HepG2 (cell line): ENCODE results near the gene KRTAP3-1. TPM values are rescaled to one million over a fixed set of nuclear protein-coding genes. Genes with fewer than 3 reads are reported as not detected.

Source experiments
- ATF7 ChIP-seq, 2 experiments: fragments of 450-650 bp in 1 of 2; sonication (generic) in 1 of 2; formaldehyde crosslinking in 1 of 2; IDR thresholded peaks; 2 replicates each; pipeline versions ENCODE4 v1.4.0 to v1.6.1; 2016 to 2020; ENCODE audit warnings: antibody characterized with exemption in 1 of 2, mild to moderate bottlenecking in 1 of 2, missing genetic modification reagents in 1 of 2
- FOXP4 ChIP-seq: sonication (generic); formaldehyde crosslinking; IDR thresholded peaks from 2 replicates; pipeline ENCODE4 v1.4.0; 2020; ENCODE audit warnings: missing genetic modification reagents
- GATAD1 ChIP-seq: IDR thresholded peaks from 2 replicates; pipeline ENCODE4 v1.6.1; 2016; ENCODE audit warnings: missing genetic modification reagents, missing compliant biosample characterization
- HMG20B ChIP-seq: conservative IDR thresholded peaks from 2 replicates; pipeline ENCODE4 v1.6.1; 2016; ENCODE audit warnings: missing genetic modification reagents, missing compliant biosample characterization
- KAT2B ChIP-seq: fragments of 150-350 bp; IDR thresholded peaks from 2 replicates; pipeline ENCODE4 v1.6.1; 2014; ENCODE audit warnings: low read depth, low read length, borderline replicate concordance
- KDM2A ChIP-seq: sonication (generic); formaldehyde crosslinking; IDR thresholded peaks from 2 replicates; pipeline ENCODE4 v1.4.0; 2020; ENCODE audit warnings: low read depth, missing genetic modification reagents, borderline replicate concordance
- MEIS1 ChIP-seq: sonication (generic); formaldehyde crosslinking; IDR thresholded peaks from 2 replicates; pipeline ENCODE4 v1.9.0; 2021; ENCODE audit warnings: mild to moderate bottlenecking, missing genetic modification reagents, moderate library complexity, borderline replicate concordance
- NCOA5 ChIP-seq: sonication (generic); formaldehyde crosslinking; IDR thresholded peaks from 2 replicates; pipeline ENCODE4 v1.4.0; 2020; ENCODE audit warnings: missing genetic modification reagents
- RFXANK ChIP-seq: IDR thresholded peaks from 2 replicates; pipeline ENCODE4 v1.6.1; 2016
- RNF2 ChIP-seq: fragments of 450-650 bp; conservative IDR thresholded peaks from 2 replicates; pipeline ENCODE4 v1.6.1; 2016; ENCODE audit warnings: low read depth
- SAFB2 ChIP-seq: sonication (generic); formaldehyde crosslinking; IDR thresholded peaks from 2 replicates; pipeline ENCODE4 v1.5.1; 2020; ENCODE audit warnings: missing genetic modification reagents, low read depth, mild to moderate bottlenecking, borderline replicate concordance
- SMARCE1 ChIP-seq: fragments of 450-650 bp; IDR thresholded peaks from 2 replicates; pipeline ENCODE4 v1.6.1; 2017; ENCODE audit warnings: borderline replicate concordance
- SRSF1 ChIP-seq: fragments of 200-400 bp; formaldehyde crosslinking; optimal IDR thresholded peaks from 2 replicates; pipeline ENCODE3; 2017; ENCODE audit warnings: mild to moderate bottlenecking, low read depth, low read length, moderate library complexity
- TCF7L2 ChIP-seq: IDR thresholded peaks from 2 replicates; pipeline ENCODE4 v1.6.1; 2011; ENCODE audit warnings: mild to moderate bottlenecking, low read depth, low read length, moderate library complexity
- ZC3H4 ChIP-seq: sonication (generic); formaldehyde crosslinking; IDR thresholded peaks from 2 replicates; pipeline ENCODE4 v1.4.0; 2020; ENCODE audit warnings: missing genetic modification reagents, borderline replicate concordance
- ZKSCAN8 ChIP-seq: IDR thresholded peaks from 2 replicates; pipeline ENCODE4 v1.6.1; 2016; ENCODE audit warnings: borderline replicate concordance, missing genetic modification reagents, missing compliant biosample characterization
- ZNF121 ChIP-seq: sonication (generic); formaldehyde crosslinking; IDR thresholded peaks from 2 replicates; pipeline ENCODE4 v1.5.0; 2020; ENCODE audit warnings: mild to moderate bottlenecking, missing genetic modification reagents
- ZNF138 ChIP-seq: sonication (generic); formaldehyde crosslinking; IDR thresholded peaks from 2 replicates; pipeline ENCODE4 v1.5.0; 2020; ENCODE audit warnings: mild to moderate bottlenecking, low read depth, missing genetic modification reagents
- ZNF264 ChIP-seq: sonication (generic); formaldehyde crosslinking; IDR thresholded peaks from 2 replicates; pipeline ENCODE4 v1.4.0; 2020; ENCODE audit warnings: missing genetic modification reagents
- ZNF484 ChIP-seq: sonication (generic); formaldehyde crosslinking; IDR thresholded peaks from 2 replicates; pipeline ENCODE4 v1.5.1; 2020; ENCODE audit warnings: mild to moderate bottlenecking, low read depth, missing genetic modification reagents, borderline replicate concordance
- ZNF549 ChIP-seq: sonication (generic); formaldehyde crosslinking; IDR thresholded peaks from 2 replicates; pipeline ENCODE4 v1.5.0; 2020; ENCODE audit warnings: missing genetic modification reagents
- ZNF772 ChIP-seq: sonication (generic); formaldehyde crosslinking; IDR thresholded peaks from 2 replicates; pipeline ENCODE4 v1.5.0; 2020; ENCODE audit warnings: mild to moderate bottlenecking, missing genetic modification reagents
- polyA plus RNA-seq, 8 experiments: library from polyadenylated mRNA; depleted of rRNA in 3 of 8; stranded (reverse) in 7 of 8; unstranded in 1 of 8; fragments of >200 nt; fragmentation: Illumina TruSeq in 4 of 8; extraction: Trizol in 4 of 8; gene quantifications; 2 replicates each; pipeline versions ENCODE4 v1.2.1 to v1.2.3, GENCODE V29; 2011 to 2016; ENCODE audit warnings: low read depth in 4 of 8, missing spikeins in 1 of 8, mixed read lengths in 1 of 8; ENCODE audit not compliant: insufficient read depth in 1 of 8
- total RNA-seq, 5 experiments: library from RNA; depleted of rRNA; stranded (reverse); fragments of >200 nt; fragmentation: Illumina TruSeq; extraction: Trizol; gene quantifications; 2 replicates each; pipeline ENCODE4 v1.2.3, GENCODE V29; 2016; ENCODE audit warnings: low read depth in 1 of 5
- TF ChIP-seq, protein P1 (sequence below): sonication (generic); formaldehyde crosslinking; IDR thresholded peaks from 2 replicates; pipeline ENCODE4 v1.4.0; 2020; ENCODE audit warnings: missing genetic modification reagents, mild to moderate bottlenecking, borderline replicate concordance
- TF ChIP-seq, protein P2 (sequence below): sonication (generic); formaldehyde crosslinking; IDR thresholded peaks from 2 replicates; pipeline ENCODE4 v1.4.0; 2020; ENCODE audit warnings: mild to moderate bottlenecking, missing genetic modification reagents
- TF ChIP-seq, protein P3 (sequence below): sonication (generic); formaldehyde crosslinking; conservative IDR thresholded peaks from 2 replicates; pipeline ENCODE4 v1.8.0; 2022; ENCODE audit warnings: low read depth, missing genetic modification reagents

The KRTAP3-1 gene
- total and polyA plus RNA-seq, 2 of the 13 experiments (the other 11 are each of a cell fraction or from before 2014, with no cell fraction given) = 0.29 to 3.7 TPM

DNA sequence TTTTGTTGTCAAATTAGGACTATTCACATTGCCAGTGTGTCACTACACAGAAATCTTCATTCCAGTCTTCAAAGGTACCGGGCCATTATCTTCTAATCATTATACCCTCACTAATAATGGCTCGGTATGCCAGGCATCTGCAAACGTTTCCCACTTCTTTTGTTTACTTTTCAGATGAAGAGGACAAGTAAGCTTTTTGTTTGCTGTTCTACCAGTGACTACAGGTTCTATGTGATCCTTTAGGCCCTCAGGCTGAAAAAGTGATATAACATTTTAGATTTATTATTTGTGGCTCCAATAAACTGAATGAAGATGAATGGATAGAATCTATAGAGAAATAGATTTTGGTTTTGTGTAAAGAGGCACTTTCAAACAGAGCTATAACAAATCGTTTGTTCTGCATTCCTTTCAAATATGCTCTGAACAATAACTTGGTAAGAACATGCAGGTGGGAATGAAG, 403 bp upstream of the KRTAP3-1 start (continued):
- TF ChIP-seq, protein P1, sequence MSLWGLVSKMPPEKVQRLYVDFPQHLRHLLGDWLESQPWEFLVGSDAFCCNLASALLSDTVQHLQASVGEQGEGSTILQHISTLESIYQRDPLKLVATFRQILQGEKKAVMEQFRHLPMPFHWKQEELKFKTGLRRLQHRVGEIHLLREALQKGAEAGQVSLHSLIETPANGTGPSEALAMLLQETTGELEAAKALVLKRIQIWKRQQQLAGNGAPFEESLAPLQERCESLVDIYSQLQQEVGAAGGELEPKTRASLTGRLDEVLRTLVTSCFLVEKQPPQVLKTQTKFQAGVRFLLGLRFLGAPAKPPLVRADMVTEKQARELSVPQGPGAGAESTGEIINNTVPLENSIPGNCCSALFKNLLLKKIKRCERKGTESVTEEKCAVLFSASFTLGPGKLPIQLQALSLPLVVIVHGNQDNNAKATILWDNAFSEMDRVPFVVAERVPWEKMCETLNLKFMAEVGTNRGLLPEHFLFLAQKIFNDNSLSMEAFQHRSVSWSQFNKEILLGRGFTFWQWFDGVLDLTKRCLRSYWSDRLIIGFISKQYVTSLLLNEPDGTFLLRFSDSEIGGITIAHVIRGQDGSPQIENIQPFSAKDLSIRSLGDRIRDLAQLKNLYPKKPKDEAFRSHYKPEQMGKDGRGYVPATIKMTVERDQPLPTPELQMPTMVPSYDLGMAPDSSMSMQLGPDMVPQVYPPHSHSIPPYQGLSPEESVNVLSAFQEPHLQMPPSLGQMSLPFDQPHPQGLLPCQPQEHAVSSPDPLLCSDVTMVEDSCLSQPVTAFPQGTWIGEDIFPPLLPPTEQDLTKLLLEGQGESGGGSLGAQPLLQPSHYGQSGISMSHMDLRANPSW (CRISPR knock-in tag) = no peak; the same call in 1 of the 2 replicates
- peak; percentile 83 for TF ChIP-seq TCF7L2
- TF ChIP-seq KDM2A (CRISPR knock-in tag) = no peak
- TF ChIP-seq SMARCE1 = no peak
- TF ChIP-seq ZNF264 = peak; percentile 58; the same call in 1 of the 2 replicates
- no peak for TF ChIP-seq ZNF121 (CRISPR knock-in tag)
- TF ChIP-seq ZC3H4 = no peak
- TF ChIP-seq, protein P2, sequence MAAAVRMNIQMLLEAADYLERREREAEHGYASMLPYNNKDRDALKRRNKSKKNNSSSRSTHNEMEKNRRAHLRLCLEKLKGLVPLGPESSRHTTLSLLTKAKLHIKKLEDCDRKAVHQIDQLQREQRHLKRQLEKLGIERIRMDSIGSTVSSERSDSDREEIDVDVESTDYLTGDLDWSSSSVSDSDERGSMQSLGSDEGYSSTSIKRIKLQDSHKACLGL (CRISPR knock-in tag) = no peak
- TF ChIP-seq, protein P3, sequence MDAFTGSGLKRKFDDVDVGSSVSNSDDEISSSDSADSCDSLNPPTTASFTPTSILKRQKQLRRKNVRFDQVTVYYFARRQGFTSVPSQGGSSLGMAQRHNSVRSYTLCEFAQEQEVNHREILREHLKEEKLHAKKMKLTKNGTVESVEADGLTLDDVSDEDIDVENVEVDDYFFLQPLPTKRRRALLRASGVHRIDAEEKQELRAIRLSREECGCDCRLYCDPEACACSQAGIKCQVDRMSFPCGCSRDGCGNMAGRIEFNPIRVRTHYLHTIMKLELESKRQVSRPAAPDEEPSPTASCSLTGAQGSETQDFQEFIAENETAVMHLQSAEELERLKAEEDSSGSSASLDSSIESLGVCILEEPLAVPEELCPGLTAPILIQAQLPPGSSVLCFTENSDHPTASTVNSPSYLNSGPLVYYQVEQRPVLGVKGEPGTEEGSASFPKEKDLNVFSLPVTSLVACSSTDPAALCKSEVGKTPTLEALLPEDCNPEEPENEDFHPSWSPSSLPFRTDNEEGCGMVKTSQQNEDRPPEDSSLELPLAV (CRISPR knock-in tag) = no peak
- TF ChIP-seq ZNF138 (CRISPR knock-in tag) = no peak
- TF ChIP-seq ZNF772 (CRISPR knock-in tag) = 0 out of 2 replicates have a peak, but pooled peaks have one; percentile 52
- no peak for TF ChIP-seq RNF2
- no peak for TF ChIP-seq ATF7 (IDR thresholded peaks at IDR 0.05)
- TF ChIP-seq ATF7 (CRISPR knock-in tag; IDR thresholded peaks at IDR 0.05) = no peak
- no peak for TF ChIP-seq MEIS1 (CRISPR knock-in tag)
- TF ChIP-seq RFXANK (CRISPR knock-in tag) = 0 out of 2 replicates have a peak, but pooled peaks have one; percentile 18
- peak; percentile 96 for TF ChIP-seq FOXP4 (CRISPR knock-in tag)
- no peak for TF ChIP-seq ZNF549 (CRISPR knock-in tag)
- TF ChIP-seq GATAD1 (CRISPR knock-in tag) = 0 out of 2 replicates have a peak, but pooled peaks have one; percentile 33
- no peak for TF ChIP-seq ZNF484 (CRISPR knock-in tag)
- no peak for TF ChIP-seq NCOA5 (CRISPR knock-in tag)
- no peak for TF ChIP-seq SRSF1
- 0 out of 2 replicates have a peak, but pooled peaks have one; percentile 67 for TF ChIP-seq ZKSCAN8 (CRISPR knock-in tag)
- TF ChIP-seq HMG20B (CRISPR knock-in tag) = peak; percentile 87
- no peak; the same call in 1 of the 2 replicates for TF ChIP-seq SAFB2 (CRISPR knock-in tag)
- TF ChIP-seq KAT2B = no peak
